Activated B cell treated with CpG ODN at 0.5 μM for 24 hours (primary cell): ENCODE results near the gene APOA4. TPM values are rescaled to one million over a fixed set of nuclear protein-coding genes. Genes with fewer than 3 reads are reported as not detected.

Source experiments
- ATAC-seq: fragments of 200-7000 bp; cut with Tn5 transposase; one replicate; pipeline ENCODE4 v1.10.0; 2021; ENCODE audit warnings: low read depth, mild to moderate bottlenecking, moderate library complexity
- CTCF ChIA-PET: fragments of 350-600 bp; sonication (Branson Sonifier 250); formaldehyde crosslinking; loops from one replicate; lab custom pipeline; 2021; ENCODE audit warnings: antibody characterized with exemption; lab: Charles Lee
- POLR2A ChIA-PET: fragments of 350-600 bp; sonication (Branson Sonifier 250); formaldehyde crosslinking; loops from one replicate; lab custom pipeline; 2021; ENCODE audit warnings: antibody characterized with exemption; lab: Charles Lee
- DNase-seq: peaks from one replicate; pipeline ENCODE4 v3.0.0; 2022
- H3K27ac Mint-ChIP-seq: one replicate; pipeline ENCODE4 v1.8.0; 2020; ENCODE audit warnings: mixed read lengths
- H3K27me3 Mint-ChIP-seq: one replicate; pipeline ENCODE4 v1.8.0; 2021; ENCODE audit warnings: mixed read lengths
- H3K36me3 Mint-ChIP-seq: one replicate; pipeline ENCODE4 v1.8.0; 2021; ENCODE audit warnings: low read depth, mixed read lengths
- H3K4me1 Mint-ChIP-seq: one replicate; pipeline ENCODE4 v1.8.0; 2021; ENCODE audit warnings: mixed read lengths
- H3K4me3 Mint-ChIP-seq: one replicate; pipeline ENCODE4 v1.8.0; 2020; ENCODE audit warnings: mild to moderate bottlenecking, mixed read lengths
- H3K9me3 Mint-ChIP-seq: one replicate; pipeline ENCODE4 v1.8.0; 2020; ENCODE audit warnings: mixed read lengths
- intact Hi-C: fragments of 100-400 bp; cut with micrococcal nuclease; formaldehyde crosslinking; loops from one replicate; pipeline ENCODE4 v1.15.1; 2024
- total RNA-seq: library from RNA; stranded (reverse); gene quantifications from 2 replicates; pipeline ENCODE4 v1.2.3, GENCODE V29; 2022
- TF ChIP-seq, protein P1 (sequence below): fragments of 200-600 bp; IDR thresholded peaks from one replicate; pipeline ENCODE4 v1.8.0; 2022; ENCODE audit warnings: antibody characterized with exemption, mild to moderate bottlenecking

The APOA4 gene
- total RNA-seq, 1 donor from 2014 or later: not detected

DNA sequence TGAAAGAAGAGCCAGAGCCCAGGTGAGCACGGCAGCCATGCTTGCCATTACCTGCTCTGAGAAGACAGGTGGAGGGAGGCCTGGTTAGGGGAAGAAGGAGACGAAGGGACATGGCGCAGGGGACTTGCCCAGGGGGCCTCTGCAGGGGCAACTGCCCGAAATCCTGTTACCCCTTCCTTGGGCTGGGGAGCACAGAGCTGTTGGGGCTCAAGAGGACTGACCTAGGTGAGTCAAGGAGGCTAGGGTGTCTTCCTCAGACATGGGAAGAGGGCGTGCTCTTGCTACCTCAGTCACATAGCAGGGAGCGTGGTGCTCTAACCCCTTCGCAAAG, 31.3 kb downstream of the APOA4 start, which contains the start of gene APOA5:
TSS of gene APOA5 (minus strand) at position 67 of the 331 bp plus-strand sequence. CDS start at position 48, 19 bp downstream.
- ATAC-seq (no peak), DNase-seq (no peak)
- ChIA-PET POLR2A (interaction anchor here (1.1 kb wide), 1 partner anchor 44 kb away, joined by 3 read pairs; no protein-coding TSS in a partner anchor), CTCF (interaction anchor here (0.7 to 3.7 kb wide), 9 partner anchors 8 to 439 kb away, joined by 3 to 38 read pairs (median 4); partner anchors contain the start of genes APOA1 and BUD13)
- Mint-ChIP-seq H3K9me3 (no peaks in the 10 kb centered on the region), H3K4me1 (peaks cover 23% of the 10 kb centered on the region), H3K27me3 (peaks cover 4% of the 10 kb centered on the region), H3K4me3 (no peak within 1 kb of the TSS), H3K27ac (no peak within 1 kb of the TSS), H3K36me3 (peaks cover 14% of the 10 kb centered on the region)
- TF ChIP-seq, protein P1, sequence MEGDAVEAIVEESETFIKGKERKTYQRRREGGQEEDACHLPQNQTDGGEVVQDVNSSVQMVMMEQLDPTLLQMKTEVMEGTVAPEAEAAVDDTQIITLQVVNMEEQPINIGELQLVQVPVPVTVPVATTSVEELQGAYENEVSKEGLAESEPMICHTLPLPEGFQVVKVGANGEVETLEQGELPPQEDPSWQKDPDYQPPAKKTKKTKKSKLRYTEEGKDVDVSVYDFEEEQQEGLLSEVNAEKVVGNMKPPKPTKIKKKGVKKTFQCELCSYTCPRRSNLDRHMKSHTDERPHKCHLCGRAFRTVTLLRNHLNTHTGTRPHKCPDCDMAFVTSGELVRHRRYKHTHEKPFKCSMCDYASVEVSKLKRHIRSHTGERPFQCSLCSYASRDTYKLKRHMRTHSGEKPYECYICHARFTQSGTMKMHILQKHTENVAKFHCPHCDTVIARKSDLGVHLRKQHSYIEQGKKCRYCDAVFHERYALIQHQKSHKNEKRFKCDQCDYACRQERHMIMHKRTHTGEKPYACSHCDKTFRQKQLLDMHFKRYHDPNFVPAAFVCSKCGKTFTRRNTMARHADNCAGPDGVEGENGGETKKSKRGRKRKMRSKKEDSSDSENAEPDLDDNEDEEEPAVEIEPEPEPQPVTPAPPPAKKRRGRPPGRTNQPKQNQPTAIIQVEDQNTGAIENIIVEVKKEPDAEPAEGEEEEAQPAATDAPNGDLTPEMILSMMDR: no peak
- intact Hi-C loops: loop anchor here (1.0 to 2.0 kb wide), 3 partner anchors 45 to 435 kb away; no protein-coding TSS in a partner anchor

DNA sequence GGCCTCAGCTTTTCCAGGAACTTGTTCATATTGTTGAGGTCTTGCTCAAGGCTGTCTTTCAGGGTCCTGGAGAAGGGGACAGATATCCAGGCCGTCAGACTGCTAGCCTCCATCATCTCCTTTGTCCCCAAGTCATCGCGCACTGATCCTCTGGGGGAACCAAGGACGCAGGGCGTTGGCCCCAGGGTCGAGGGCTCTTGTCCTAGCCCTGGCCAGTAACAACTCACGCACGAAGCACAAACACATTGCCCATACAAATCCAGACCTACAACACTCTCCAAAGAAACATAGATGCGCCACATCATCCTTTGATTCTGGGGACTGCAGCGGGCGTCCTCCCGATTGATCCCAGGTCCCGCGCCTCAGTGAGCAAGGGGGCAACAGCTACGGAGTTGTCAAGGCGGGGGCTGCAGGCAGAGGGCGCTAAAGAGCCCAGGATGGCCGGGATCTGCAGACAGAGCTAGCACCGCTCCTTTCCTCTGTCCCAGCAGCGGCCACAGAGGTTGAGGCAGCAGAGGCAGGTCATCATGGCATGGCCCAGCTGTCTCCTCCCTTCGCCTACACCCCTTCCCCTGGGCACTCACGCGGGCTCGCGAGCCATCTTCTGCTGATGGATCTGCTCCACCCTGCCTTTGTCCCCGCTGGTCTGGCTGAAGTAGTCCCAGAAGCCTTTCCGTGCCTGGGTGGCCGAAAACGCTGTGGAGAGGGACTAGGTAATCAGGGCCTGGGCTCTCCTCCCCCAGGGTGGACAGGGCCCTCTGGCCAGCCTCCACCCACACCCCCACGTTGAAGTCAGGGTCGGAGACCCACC, 31.9 kb downstream of the APOA4 start:
- CTCF ChIA-PET: interaction anchor here (0.6 to 3.7 kb wide), 12 partner anchors 9 to 439 kb away, joined by 3 to 38 read pairs (median 4); partner anchors contain the start of genes APOA1 and BUD13

DNA sequence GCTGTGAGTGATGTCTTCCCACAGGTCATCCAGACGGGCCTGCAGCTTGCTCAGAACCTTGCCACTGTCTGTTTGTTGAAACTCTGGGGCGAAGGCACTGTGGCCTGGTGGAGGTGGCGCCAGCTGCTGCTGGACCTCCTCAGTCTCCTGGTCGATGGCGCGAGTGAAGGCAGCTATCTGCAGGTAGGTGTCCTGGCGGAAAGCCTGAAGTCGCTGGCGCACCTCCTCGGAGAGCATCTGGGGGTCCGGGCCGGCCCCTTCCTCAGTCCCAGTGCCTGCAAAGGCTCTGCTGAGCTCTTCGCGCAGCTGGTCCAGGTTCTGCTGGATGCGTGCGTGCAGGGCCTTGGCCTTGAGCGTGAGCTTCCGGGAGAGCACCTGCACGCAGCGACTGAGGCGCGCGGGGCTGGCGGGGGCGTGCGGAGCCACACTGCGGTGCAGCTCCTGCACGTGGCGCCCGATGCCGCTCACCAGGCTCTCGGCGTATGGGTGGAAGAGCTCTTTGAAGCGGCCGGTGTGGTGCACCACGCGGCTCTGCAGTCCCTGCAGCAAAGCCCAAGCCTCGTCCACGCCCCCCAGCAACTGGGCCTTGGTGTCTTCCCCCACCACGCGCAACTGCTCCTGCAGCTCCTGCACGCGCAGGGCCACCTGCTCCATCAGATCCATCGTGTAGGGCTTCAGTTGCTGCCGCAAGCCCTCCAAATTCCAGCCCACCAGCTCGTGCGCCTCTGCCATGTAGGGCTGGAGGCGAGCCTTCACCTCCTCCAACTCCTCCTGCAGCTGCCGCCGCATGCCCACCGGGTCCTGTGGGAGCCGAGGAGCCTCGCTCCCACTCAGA, 32.7 kb downstream of the APOA4 start:
- peaks cover 27% of the 10 kb centered on the region for H3K36me3 Mint-ChIP-seq
- POLR2A ChIA-PET: interaction anchor here (1.1 kb wide), 1 partner anchor 46 kb away, joined by 3 read pairs; no protein-coding TSS in a partner anchor
- no peak overlapping the region for H3K27ac Mint-ChIP-seq
- peaks cover 4% of the 10 kb centered on the region for H3K27me3 Mint-ChIP-seq
- TF ChIP-seq, protein P1: no peak
- H3K9me3 Mint-ChIP-seq: no peaks in the 10 kb centered on the region
- CTCF ChIA-PET: interaction anchor here (0.6 to 3.7 kb wide), 10 partner anchors 9 to 440 kb away, joined by 3 to 38 read pairs (median 4); partner anchors contain the start of gene APOA1
- DNase-seq (no peak), ATAC-seq (no peak)
- no peak overlapping the region for H3K4me3 Mint-ChIP-seq
- H3K4me1 Mint-ChIP-seq: peaks cover 33% of the 10 kb centered on the region
- intact Hi-C loops: loop anchor here (1.0 to 2.0 kb wide), 3 partner anchors 46 to 436 kb away; no protein-coding TSS in a partner anchor

More for the DNA sequence above, 31.9 kb downstream of the APOA4 start:
- no peak overlapping the region for H3K4me3 Mint-ChIP-seq
- TF ChIP-seq, protein P1: no peak
- H3K4me1 Mint-ChIP-seq: peaks cover 28% of the 10 kb centered on the region
- H3K27me3 Mint-ChIP-seq: peaks cover 4% of the 10 kb centered on the region
- ATAC-seq (peak; percentile 42), DNase-seq (peak; percentile 56)
- POLR2A ChIA-PET: interaction anchor here (1.1 kb wide), 1 partner anchor 45 kb away, joined by 3 read pairs; no protein-coding TSS in a partner anchor
- H3K36me3 Mint-ChIP-seq: peaks cover 19% of the 10 kb centered on the region
- no peak overlapping the region for H3K27ac Mint-ChIP-seq
- H3K9me3 Mint-ChIP-seq: no peaks in the 10 kb centered on the region
- intact Hi-C loops: loop anchor here (1.0 to 2.0 kb wide), 3 partner anchors 45 to 436 kb away; no protein-coding TSS in a partner anchor

DNA sequence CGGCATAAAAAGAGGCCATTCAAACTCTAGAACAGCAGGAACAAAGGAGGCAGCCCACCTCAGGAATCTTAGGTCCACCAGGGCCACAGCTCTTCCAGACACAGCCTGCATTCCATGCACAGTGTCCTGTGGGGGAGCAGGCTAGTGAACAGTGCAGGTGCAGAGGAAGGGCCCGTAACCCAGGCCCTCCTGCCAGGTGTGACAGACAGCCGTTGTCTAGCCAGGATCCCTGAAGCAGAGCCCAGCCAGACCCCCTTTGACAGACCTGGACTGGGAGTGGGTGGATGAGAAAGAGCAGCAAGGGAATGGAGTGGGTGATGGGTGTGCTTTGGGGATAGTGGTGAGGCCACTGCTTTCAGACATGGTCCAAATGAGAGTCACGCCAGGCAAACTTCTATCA, 34.1 kb downstream of the APOA4 start:
- Mint-ChIP-seq H3K4me1 (peaks cover 33% of the 10 kb centered on the region), H3K36me3 (peaks cover 41% of the 10 kb centered on the region), H3K9me3 (no peaks in the 10 kb centered on the region), H3K27ac (no peak overlapping the region), H3K27me3 (peaks cover 4% of the 10 kb centered on the region), H3K4me3 (peak overlapping the region; percentile 98)
- intact Hi-C loops: loop anchor here (1.0 to 5.0 kb wide), 3 partner anchors 16 to 308 kb away; partner anchors contain the start of gene SIK3
- ChIA-PET CTCF (interaction anchor here (1.4 to 3.7 kb wide), 2 partner anchors 11 to 316 kb away, joined by 3 to 38 read pairs; no protein-coding TSS in a partner anchor), POLR2A (interaction anchor here (1.1 kb wide), 1 partner anchor 441 kb away, joined by 5 read pairs; no protein-coding TSS in a partner anchor)
- TF ChIP-seq, protein P1: no peak
- DNase-seq: no peak
- no peak for ATAC-seq
